Activated naive CD8-positive, alpha-beta T cell (primary cell): ENCODE data around the gene CARHSP1.
"Not testable (repeated sequence)": the region's sequence is repeated elsewhere in the genome, so short reads cannot be mapped to it uniquely, and the experiment has no call there.

Experiments
- H3K27ac Mint-ChIP-seq: one replicate; pipeline ENCODE4 v1.8.0; 2021; ENCODE audit warnings: mixed read lengths
- H3K27me3 Mint-ChIP-seq: one replicate; pipeline ENCODE4 v1.8.0; 2021; ENCODE audit warnings: mixed read lengths
- H3K36me3 Mint-ChIP-seq: one replicate; pipeline ENCODE4 v1.8.0; 2021; ENCODE audit warnings: mixed read lengths
- H3K4me1 Mint-ChIP-seq: one replicate; pipeline ENCODE4 v1.8.0; 2021; ENCODE audit warnings: low read depth, mixed read lengths
- H3K4me3 Mint-ChIP-seq: one replicate; pipeline ENCODE4 v1.8.0; 2021; ENCODE audit warnings: mild to moderate bottlenecking, mixed read lengths
- H3K9me3 Mint-ChIP-seq: one replicate; pipeline ENCODE4 v1.8.0; 2021; ENCODE audit warnings: low read depth, mixed read lengths

Gene CARHSP1

DNA sequence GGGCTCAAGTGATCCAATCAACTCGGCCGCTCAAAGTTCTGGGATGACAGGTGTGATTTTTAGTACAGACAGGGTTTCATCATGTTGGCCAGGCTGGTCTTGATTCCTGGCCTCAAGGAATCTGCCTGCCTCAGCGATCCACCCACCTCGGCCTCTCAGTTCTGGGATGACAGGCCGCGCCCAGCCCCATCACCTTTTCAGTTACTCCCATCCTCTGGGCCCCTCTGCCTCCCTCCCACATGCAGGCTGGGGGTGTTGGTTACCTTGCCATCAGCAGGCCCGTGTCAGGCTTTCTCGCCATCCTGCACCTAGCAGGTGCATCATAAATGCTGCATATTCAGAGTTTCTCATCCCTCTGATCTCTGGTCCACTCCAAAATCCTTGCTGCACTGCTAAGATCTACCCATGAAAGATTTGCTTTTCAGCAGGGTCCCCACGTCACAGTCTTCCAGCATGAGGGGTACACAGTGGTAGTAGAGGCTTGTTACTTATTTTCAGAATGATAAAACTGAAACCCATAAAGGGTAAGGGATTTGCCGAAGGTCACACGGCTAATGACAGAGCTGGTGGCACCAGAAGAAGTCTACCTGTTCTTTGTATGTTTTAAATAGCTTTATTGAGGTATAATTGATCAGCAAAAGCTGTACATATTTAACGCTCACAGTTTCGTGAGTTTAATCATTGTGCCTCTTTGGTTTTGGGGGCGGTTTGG is 54.6 kb downstream of the CARHSP1 start:
- no peak overlapping the region for H3K4me3 Mint-ChIP-seq
- H3K9me3 Mint-ChIP-seq: no peaks in the 10 kb centered on the region
- peaks cover 22% of the 10 kb centered on the region for H3K4me1 Mint-ChIP-seq
- peaks cover 22% of the 10 kb centered on the region for H3K36me3 Mint-ChIP-seq
- H3K27ac Mint-ChIP-seq: no peak overlapping the region
- H3K27me3 Mint-ChIP-seq: no peaks in the 10 kb centered on the region

DNA sequence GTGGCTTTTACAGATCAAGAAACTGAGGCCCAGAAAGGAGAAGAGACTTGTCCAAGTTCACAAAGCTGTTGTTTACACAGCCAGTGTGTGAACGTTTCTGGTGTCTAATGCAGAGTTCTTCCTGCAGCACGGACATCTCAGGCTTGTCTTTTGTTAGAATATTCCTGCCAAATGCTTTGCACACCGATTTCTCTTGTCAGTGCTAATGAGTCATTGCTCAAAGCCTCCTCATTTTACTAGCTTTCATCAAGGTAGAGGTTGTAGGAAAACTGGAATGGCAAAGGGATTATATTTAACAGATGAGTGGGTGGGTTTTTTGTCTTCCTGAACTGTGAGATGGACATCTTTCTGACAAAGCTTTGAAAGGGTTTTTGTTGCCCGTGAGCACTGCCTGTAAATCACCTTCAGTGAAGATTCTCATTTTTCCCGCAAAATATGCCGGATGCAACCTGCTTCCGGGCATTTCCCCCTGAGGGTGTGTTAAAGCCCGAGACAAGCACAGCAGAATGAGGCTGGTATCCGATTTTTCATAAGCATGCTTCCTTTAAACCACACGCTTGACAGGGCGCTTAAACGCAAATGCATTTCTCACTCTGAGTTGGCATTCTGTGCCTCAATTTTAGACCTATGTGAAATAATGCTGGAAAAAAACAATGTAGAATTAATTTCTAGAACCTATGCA is 56.5 kb downstream of the CARHSP1 start:
- peaks cover 21% of the 10 kb centered on the region for H3K36me3 Mint-ChIP-seq
- H3K4me1 Mint-ChIP-seq: peaks cover 17% of the 10 kb centered on the region

DNA sequence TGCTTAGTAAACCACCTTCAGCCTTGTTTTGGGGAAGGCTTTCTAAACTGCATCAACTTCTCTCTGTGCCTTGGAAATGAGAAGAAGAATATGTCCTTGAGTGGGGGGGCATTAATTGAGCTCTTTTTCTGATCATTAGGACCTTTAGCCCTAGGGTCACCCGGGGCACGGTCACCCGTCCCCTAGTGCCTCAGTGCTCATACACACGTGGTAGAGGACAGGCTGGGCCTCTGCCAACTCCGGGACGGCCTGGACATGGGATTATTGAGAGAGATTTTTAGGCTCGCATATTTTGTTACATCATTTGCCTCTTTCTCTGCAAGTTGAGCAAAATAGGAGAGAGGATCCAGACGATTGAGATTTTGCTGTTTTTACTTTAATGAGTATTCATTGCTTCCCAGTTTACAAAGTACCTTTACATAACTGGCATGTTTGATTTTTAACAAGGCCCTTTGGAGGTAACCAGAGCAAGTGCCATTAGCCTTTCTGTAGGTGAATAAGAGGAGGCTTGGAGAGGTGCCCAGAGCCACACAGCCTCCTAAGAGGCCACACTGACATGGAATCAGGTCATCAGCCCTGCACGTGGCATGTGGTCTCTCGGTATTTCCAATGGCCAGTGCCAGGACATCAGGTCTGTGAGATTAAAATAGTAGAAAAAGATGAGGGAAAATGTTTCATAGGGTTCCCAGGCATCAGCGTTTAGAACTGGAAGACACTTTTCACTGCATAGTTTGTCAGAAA is 60.0 kb downstream of the CARHSP1 start:
- Mint-ChIP-seq H3K27me3 (no peaks in the 10 kb centered on the region), H3K4me1 (peaks cover 6% of the 10 kb centered on the region), H3K4me3 (no peak overlapping the region), H3K9me3 (no peaks in the 10 kb centered on the region), H3K36me3 (peaks cover 11% of the 10 kb centered on the region), H3K27ac (no peak overlapping the region)

More for the DNA sequence above, 56.5 kb downstream of the CARHSP1 start:
- no peak overlapping the region for H3K27ac Mint-ChIP-seq
- no peak overlapping the region for H3K4me3 Mint-ChIP-seq
- no peaks in the 10 kb centered on the region for H3K27me3 Mint-ChIP-seq
- H3K9me3 Mint-ChIP-seq: no peaks in the 10 kb centered on the region

DNA sequence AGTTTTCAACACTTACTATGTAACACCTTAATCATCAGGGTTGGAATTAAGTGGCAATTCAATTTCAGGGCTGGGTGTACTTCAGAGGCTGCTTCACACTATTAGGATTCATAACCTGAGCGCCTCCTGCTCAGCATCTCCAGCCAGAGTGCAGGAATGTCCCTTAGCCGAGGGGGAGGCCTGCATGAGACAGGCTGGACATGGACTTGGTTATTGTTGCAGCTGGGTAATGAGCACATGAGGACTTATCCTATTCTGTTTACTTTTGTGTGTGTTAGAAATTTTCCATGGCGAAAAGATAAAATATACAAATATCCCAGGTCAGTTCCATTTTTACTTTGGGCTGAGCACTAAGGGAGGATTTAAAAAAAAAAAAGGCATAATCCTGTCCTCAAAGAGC is 60.8 kb downstream of the CARHSP1 start:
- H3K27ac Mint-ChIP-seq: no peak overlapping the region
- no peak overlapping the region for H3K4me3 Mint-ChIP-seq
- no peaks in the 10 kb centered on the region for H3K9me3 Mint-ChIP-seq
- no peaks in the 10 kb centered on the region for H3K27me3 Mint-ChIP-seq
- peaks cover 13% of the 10 kb centered on the region for H3K36me3 Mint-ChIP-seq
- H3K4me1 Mint-ChIP-seq: peaks cover 7% of the 10 kb centered on the region

DNA sequence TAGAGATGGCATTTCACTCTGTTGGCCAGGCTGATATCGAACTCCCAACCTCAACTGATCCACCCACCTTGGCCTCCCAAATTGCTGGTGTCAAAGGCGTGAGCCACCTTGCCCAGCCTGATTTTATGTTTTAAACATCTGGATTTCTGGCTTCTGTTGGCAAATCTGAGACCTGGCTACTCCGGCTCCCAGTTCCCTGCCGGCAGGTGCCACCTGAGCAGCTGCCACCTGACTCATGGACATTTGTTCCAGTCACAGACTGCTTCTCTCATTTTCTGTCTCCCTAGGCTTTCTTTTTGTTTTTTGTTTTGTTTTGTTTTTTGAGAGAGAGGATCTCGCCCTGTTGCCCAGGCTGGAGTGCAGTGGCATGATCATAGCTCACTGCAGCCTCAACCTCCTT is 61.6 kb downstream of the CARHSP1 start:
- H3K4me1 Mint-ChIP-seq: peaks cover 8% of the 10 kb centered on the region
- H3K36me3 Mint-ChIP-seq: peaks cover 14% of the 10 kb centered on the region
- no peaks in the 10 kb centered on the region for H3K27me3 Mint-ChIP-seq
- no peak overlapping the region for H3K4me3 Mint-ChIP-seq
- H3K9me3 Mint-ChIP-seq: no peaks in the 10 kb centered on the region
- no peak overlapping the region for H3K27ac Mint-ChIP-seq

DNA sequence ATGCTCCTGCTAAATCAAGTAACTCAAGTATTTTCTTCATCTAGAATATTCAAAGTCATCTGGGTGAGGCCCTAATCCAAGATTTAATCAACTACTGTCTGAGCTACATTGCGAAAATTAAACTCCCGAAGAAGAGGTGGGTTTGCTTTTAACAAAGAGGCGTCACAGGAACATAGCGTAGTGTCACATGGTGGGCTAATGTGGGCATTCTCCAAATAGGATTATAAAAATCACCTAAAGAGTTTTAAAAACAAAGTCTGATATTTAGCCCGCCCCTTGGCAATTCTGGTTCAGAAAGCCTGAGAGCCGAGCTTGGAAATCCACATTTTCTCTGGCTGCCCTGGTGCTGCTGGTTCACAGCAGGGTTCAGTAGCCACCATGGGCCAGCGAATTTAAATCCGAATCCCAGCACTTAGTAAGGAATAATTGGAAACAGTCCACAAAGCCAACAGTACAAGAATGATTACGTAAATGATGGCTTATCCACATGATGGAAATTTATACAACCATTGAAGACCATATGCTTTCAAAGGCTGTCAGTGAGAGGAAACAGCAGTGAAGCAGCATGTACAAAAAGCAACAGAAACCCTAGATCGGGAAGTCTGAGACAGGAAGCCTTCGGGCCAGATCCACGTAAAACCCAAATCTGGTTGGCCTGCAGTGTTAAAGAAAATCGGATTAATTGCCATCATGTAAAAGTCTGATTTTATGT is 62.4 kb downstream of the CARHSP1 start:
- Mint-ChIP-seq H3K27me3 (no peaks in the 10 kb centered on the region), H3K27ac (no peak overlapping the region), H3K4me3 (no peak overlapping the region), H3K9me3 (no peaks in the 10 kb centered on the region), H3K36me3 (peaks cover 12% of the 10 kb centered on the region), H3K4me1 (peaks cover 13% of the 10 kb centered on the region)

DNA sequence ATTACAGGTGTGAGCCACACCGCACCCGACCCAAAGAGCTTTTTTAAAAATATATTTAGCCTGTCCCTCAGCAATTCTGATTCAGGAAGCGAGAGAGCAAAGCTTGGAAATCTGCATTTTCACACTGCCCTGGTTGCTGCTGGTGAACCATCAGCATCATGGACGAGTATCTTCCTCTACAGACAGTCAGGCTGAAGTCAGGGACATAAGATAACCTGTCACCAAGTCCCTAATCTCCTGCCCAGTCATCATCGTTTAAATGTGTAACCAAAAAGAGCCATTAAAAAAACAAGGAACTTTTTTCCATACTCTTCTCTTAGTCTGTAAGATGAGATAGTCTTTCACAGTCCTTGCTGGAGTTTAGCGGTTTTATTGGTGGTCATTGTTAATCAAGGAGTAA is 64.5 kb downstream of the CARHSP1 start:
- no peaks in the 10 kb centered on the region for H3K9me3 Mint-ChIP-seq
- H3K27me3 Mint-ChIP-seq: no peaks in the 10 kb centered on the region
- H3K4me3 Mint-ChIP-seq: no peak overlapping the region
- H3K36me3 Mint-ChIP-seq: peaks cover 10% of the 10 kb centered on the region
- H3K27ac Mint-ChIP-seq: no peak overlapping the region
- H3K4me1 Mint-ChIP-seq: peaks cover 25% of the 10 kb centered on the region

DNA sequence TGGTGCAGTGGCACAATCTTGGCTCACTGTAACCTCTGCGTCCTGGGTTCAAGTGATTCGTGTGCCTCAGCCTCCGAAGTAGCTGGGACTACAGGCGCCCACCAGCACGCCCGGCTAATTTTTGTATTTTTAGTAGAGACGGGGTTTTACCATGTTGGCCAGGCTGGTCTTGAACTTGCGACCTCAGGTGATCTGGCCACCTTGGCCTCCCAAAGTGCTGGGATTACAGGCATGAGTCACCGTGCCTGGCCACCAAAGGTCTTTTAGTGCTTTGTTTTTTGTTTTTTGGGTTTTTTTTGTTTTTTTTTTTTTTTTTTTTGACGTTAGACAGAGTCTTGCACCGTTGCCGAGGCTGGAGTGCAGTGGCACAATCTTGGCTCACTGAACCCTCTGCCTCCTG is 65.1 kb downstream of the CARHSP1 start:
- peaks cover 11% of the 10 kb centered on the region for H3K36me3 Mint-ChIP-seq
- H3K4me3 Mint-ChIP-seq, H3K27me3 Mint-ChIP-seq, H3K9me3 Mint-ChIP-seq, H3K27ac Mint-ChIP-seq: not testable (repeated sequence)
- H3K4me1 Mint-ChIP-seq: peaks cover 28% of the 10 kb centered on the region
